Neural progenitor cell (in vitro differentiated cells): ENCODE results near the gene LDLRAD4.

ENCODE experiments used
- EZH2 ChIP-seq: fragments of 200-600 bp; sonication (generic); IDR thresholded peaks from 2 replicates; pipeline ENCODE4 v1.6.1; 2017; ENCODE audit warnings: antibody characterized with exemption, mild to moderate bottlenecking, moderate library complexity
- EZH2phosphoT487 ChIP-seq: fragments of 200-600 bp; sonication (generic); IDR thresholded peaks from 2 replicates; pipeline ENCODE4 v1.6.1; 2017; ENCODE audit warnings: antibody characterized with exemption
- TF ChIP-seq, protein P1 (sequence below): fragments of 200-600 bp; sonication (generic); IDR thresholded peaks from 2 replicates; pipeline ENCODE4 v1.5.1; 2017; ENCODE audit warnings: antibody characterized with exemption, mild to moderate bottlenecking

DNA sequence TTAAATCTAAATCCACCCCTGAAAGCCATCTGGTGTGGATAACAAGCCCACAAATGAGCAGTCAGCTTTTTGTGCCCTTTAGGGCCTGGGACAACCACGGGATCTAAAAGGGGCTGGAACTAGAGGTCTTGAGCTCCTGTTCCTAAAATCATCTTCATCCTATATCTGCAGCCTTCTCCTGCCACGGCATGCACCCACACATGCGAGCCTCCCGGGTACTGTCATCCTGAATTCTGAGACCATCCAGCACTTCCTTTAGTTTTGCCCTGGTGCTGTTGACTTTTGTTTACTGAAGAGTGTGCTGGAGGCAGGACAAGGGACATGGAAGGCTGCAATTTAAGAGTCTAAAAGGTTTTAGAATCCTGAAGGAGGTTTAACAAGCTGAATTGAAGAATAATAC, 324.6 kb downstream of the LDLRAD4 start:
- no peak for TF ChIP-seq EZH2
- TF ChIP-seq, protein P1, sequence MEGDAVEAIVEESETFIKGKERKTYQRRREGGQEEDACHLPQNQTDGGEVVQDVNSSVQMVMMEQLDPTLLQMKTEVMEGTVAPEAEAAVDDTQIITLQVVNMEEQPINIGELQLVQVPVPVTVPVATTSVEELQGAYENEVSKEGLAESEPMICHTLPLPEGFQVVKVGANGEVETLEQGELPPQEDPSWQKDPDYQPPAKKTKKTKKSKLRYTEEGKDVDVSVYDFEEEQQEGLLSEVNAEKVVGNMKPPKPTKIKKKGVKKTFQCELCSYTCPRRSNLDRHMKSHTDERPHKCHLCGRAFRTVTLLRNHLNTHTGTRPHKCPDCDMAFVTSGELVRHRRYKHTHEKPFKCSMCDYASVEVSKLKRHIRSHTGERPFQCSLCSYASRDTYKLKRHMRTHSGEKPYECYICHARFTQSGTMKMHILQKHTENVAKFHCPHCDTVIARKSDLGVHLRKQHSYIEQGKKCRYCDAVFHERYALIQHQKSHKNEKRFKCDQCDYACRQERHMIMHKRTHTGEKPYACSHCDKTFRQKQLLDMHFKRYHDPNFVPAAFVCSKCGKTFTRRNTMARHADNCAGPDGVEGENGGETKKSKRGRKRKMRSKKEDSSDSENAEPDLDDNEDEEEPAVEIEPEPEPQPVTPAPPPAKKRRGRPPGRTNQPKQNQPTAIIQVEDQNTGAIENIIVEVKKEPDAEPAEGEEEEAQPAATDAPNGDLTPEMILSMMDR, result no peak
- TF ChIP-seq EZH2phosphoT487, result no peak
